GM10248 (cell line): Measurements from ENCODE around the gene SCCPDH.

Experiments used
- CTCF ChIA-PET: fragments of 300-600 bp; sonication (Branson Sonifier 250); formaldehyde crosslinking; extraction: SDS; loops from one replicate; lab custom pipeline; 2021; ENCODE audit warnings: antibody characterized with exemption; lab: Yijun Ruan, JAX
- POLR2A ChIA-PET: fragments of 350-650 bp; sonication (Branson Sonifier 250); formaldehyde crosslinking; extraction: SDS; loops from one replicate; lab custom pipeline; 2020; ENCODE audit warnings: antibody characterized with exemption; lab: Yijun Ruan, JAX
- DNase-seq: peaks from one replicate; pipeline ENCODE4 v3.0.0; 2012; ENCODE audit errors: extremely low spot score
- TF ChIP-seq, protein P1 (sequence below): IDR thresholded peaks from 2 replicates; pipeline ENCODE4 v1.5.1; 2012; ENCODE audit warnings: mild to moderate bottlenecking, low read depth; ENCODE audit errors: extremely low read depth, missing control alignments, control extremely low read depth

Gene SCCPDH

DNA sequence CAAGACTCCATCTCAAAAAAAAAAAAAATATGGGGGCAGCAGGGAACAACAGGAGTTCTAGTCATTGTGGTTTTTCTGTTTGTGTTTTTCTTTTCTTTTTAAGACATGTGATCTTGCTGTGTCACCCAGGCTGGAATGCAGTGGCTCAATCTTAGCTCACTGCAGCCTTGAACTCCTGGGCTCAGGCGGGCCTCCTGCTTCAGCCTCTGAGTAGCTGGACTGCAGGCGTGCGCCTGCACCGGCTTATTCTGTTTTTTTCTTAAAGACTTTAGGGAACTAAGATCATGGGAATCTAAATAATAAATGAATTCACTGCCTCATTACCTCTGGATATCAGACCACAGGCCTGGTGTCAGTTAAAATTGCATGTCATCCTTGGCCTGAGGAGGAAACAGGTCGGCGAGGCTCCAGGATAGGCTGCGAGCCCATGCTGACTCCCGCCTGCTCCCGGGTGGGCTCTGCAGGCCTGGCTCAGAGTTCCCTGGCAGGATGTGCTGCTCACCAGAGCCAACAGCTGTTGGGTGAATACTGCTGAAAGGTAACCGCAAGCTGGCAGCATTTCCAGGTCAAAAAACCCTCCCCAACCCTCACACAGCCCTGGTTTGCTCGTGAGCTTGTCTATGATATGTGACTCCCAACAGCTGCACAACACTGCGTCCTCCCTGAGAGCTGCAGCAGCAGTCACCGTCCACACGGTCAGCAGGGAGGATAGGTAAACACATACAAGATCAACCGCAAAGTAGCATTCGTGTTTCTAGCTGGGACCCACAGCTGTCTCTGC lies 58.1 kb downstream of the SCCPDH start:
- TF ChIP-seq, protein P1, sequence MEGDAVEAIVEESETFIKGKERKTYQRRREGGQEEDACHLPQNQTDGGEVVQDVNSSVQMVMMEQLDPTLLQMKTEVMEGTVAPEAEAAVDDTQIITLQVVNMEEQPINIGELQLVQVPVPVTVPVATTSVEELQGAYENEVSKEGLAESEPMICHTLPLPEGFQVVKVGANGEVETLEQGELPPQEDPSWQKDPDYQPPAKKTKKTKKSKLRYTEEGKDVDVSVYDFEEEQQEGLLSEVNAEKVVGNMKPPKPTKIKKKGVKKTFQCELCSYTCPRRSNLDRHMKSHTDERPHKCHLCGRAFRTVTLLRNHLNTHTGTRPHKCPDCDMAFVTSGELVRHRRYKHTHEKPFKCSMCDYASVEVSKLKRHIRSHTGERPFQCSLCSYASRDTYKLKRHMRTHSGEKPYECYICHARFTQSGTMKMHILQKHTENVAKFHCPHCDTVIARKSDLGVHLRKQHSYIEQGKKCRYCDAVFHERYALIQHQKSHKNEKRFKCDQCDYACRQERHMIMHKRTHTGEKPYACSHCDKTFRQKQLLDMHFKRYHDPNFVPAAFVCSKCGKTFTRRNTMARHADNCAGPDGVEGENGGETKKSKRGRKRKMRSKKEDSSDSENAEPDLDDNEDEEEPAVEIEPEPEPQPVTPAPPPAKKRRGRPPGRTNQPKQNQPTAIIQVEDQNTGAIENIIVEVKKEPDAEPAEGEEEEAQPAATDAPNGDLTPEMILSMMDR: no peak
- CTCF ChIA-PET: interaction anchor here (0.7 kb wide), 1 partner anchor 8 kb away, joined by 3 read pairs; no protein-coding TSS in a partner anchor
- POLR2A ChIA-PET: no interaction called here

DNA sequence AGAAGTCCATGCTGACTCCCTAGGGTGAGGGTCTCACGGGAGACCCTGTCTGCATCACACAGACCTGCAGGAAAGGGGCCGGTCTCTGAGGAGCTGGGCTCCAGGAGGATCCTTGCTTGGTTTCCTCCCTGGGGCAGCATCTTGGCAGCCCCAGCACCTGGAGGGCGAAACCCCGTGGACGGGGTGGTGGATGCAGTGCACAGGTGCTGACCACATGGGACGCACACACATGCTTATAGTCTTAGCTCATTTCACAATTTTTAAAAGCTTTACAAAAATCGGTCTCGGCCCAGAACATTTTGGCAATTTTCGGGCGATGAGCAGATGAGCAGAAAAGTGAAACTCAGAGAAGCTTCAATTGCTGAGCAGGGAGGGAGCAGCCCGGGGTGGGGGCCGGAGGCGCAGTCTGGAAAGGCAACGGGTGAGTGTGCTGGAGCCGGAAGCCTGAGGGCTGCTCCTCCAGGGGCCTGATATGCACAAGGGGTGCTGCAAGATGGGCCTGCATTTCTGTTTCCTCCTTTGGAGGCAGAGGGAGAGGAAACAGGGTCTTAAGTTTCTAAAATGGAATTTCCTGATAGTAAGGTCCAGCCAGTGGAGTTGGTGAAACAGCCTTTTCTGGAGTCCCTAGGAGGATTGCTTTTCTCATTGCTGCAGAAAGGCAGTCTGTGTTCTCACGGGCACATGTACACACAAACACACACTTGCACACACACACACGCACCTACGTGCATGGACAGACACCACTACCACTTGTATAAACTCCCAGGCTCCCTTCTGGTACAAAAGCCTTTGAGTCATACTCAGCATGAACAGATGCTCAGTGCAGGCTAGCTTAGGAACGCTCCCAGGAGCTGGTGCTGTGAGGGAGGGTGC lies 60.6 kb downstream of the SCCPDH start:
- CTCF ChIA-PET: interaction anchor here (1.1 kb wide), 1 partner anchor 12 kb away, joined by 3 read pairs; no protein-coding TSS in a partner anchor

More for the DNA sequence above, 58.1 kb downstream of the SCCPDH start:
- DNase-seq: no peak

DNA sequence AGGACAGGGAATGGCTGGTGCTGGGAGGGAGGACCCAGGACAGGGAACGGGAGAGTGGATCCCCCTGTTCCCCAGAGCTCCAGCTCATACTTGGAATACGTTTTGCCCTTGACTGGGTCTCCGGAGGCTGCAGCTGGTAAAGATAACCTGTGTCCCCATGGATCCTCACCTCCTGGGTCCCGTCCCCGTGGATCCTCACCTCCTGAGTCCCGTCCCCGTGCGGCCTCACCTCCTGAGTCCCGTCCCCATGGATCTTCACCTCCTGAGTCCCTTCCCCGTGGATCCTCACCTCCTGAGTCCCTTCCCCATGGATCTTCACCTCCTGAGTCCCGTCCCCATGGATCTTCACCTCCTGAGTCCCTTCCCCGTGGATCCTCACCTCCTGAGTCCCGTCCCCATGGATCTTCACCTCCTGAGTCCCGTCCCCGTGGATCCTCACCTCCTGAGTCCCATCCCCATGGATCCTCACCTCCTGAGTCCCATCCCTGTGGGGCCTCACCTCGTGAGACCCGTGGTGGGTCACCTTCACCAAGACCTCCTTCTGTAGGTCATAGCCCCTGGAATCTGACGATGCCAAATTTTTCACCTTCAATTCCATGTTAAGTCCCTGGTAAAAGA lies 61.4 kb downstream of the SCCPDH start:
- TF ChIP-seq, protein P1: no peak
- ChIA-PET POLR2A (no interaction called here), CTCF (interaction anchor here (1.1 kb wide), 1 partner anchor 12 kb away, joined by 3 read pairs; no protein-coding TSS in a partner anchor)
- DNase-seq: no peak

More for the DNA sequence above, 60.6 kb downstream of the SCCPDH start:
- TF ChIP-seq, protein P1: no peak
- no peak for DNase-seq
- POLR2A ChIA-PET: no interaction called here

DNA sequence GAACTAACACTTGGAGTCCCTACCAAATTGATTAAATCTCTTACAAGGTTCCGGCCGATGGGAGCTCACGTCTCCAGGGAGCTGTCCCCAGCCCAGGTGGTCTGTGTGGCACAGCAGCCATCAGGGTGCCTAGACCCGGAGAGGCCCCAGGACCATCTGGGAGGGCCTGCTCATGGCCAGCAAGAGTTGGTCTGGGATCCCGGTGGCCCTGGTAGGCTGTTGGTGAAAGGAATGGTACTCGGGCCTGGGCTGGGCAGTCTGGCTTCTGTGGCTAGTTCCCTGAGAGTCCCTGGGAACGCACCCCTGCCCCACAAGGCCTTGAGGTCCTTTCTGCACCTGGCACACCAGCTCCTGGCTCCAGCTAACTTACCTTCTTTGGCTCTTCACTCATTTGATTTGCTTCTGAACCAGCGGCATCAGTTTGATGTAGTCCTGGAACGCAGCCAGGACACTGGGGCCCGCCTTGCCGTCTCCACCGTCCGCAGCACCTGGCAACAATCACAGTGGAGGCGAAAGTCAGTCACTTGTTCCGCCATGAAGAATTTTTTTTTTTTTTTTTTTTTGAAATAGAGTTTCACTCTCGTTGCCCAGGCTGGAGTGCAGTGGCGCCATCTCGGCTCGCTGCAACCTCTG lies 62.5 kb downstream of the SCCPDH start:
- TF ChIP-seq, protein P1: no peak
- ChIA-PET CTCF (no interaction called here), POLR2A (interaction anchor here (0.7 kb wide), 1 partner anchor 48 kb away, joined by 5 read pairs; no protein-coding TSS in a partner anchor)
- DNase-seq: no peak

DNA sequence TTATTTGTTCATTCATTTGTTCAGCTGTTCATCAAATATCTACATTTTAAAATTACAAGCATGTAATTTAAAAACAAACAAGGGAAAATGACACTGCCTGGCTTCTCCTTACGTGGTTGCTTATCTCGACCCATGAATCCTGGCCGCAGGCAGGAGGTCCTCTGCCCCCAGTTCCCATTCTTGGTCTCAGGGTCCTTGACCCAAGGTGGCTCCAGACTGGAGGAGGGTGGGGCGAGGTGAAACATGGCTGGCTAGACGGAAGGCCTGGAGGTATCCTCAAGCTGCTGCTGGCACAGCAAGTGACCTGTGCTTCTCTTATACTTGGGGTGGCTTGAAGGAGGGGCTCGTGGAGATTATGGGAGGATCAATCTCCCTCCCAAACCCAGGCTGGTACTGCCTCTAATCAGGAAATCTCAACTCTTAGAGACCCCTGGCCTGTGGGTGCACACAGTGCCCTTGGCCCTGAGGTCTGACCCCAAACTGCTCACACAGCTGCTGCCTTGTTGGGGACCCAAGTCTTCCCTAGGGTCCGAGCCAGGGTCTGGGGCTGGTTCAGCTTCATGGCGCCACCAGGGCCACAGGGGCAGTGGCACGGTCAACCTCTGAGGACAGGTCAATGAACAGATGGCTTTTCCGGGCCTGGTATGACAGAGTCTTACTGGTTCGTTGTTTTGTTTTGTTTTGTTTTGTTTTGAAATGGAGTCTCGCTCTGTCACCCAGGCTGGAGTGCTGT lies 63.7 kb downstream of the SCCPDH start:
- CTCF ChIA-PET: interaction anchor here (1.1 to 1.5 kb wide), 2 partner anchors 10 to 12 kb away, joined by 3 to 5 read pairs; no protein-coding TSS in a partner anchor
- no peak for DNase-seq
- TF ChIP-seq, protein P1: no peak
- POLR2A ChIA-PET: no interaction called here
